ENCODE data around the gene TMA7B. TPM values are rescaled to one million over a fixed set of nuclear protein-coding genes. Genes with fewer than 3 reads are reported as not detected.

TMA7B gene
- total and polyA plus RNA-seq, 2 experiments from 2014 or later = not detected

GRCh38 chr22:40002935-40003715, 42.9 kb downstream of the TMA7B start:
- H2AFZ ChIP-seq = no peak overlapping the region
- in situ Hi-C loops (cut with MboI) = no loop called here
- H3K36me3 ChIP-seq (ENCODE audit: low read depth) = no peaks in the 10 kb centered on the region
- H4K20me1 ChIP-seq (ENCODE audit: insufficient read depth) = no peaks in the 10 kb centered on the region
- no peak overlapping the region for H3K9ac ChIP-seq
- no peaks in the 10 kb centered on the region for H3K9me2 ChIP-seq (ENCODE audit: insufficient read depth)
- H3K4me3 ChIP-seq = no peak overlapping the region
- no peaks in the 10 kb centered on the region for H3K79me2 ChIP-seq (ENCODE audit: insufficient read depth)
- H3K27ac ChIP-seq = no peak overlapping the region
- no peaks in the 10 kb centered on the region for H3F3A ChIP-seq (ENCODE audit: insufficient read depth)
- peaks cover 20% of the 10 kb centered on the region for H3K27me3 ChIP-seq (replicated peaks; ENCODE audit: insufficient read depth)
- TF ChIP-seq EZH2 (IDR thresholded peaks at IDR 0.05; ENCODE audit: insufficient read depth, poor library complexity, severe bottlenecking) (no peak), EZH2phosphoT487 (IDR thresholded peaks at IDR 0.05; ENCODE audit: insufficient read depth, low read depth) (no peak)
- no peaks in the 10 kb centered on the region for H3K4me1 ChIP-seq (ENCODE audit: insufficient read depth)
- H3K4me2 ChIP-seq (ENCODE audit: unreplicated experiment) = no peak overlapping the region
- H3K9me3 ChIP-seq (ENCODE audit: low read depth) = no peaks in the 10 kb centered on the region
- no peak for DNase-seq
- WGBS, 2 experiments (ENCODE audit: low coverage in 1 of 2, low lambda C conversion rate in 2 of 2, missing lambda C conversion rate in 2 of 2) = 61 to 63% methylated on average over 5 to 6 of the region's 6 CpGs

GRCh38 chr22:40004836-40005235, 44.6 kb downstream of the TMA7B start:
- H3K79me2 ChIP-seq (ENCODE audit: insufficient read depth) = no peaks in the 10 kb centered on the region

DNA sequence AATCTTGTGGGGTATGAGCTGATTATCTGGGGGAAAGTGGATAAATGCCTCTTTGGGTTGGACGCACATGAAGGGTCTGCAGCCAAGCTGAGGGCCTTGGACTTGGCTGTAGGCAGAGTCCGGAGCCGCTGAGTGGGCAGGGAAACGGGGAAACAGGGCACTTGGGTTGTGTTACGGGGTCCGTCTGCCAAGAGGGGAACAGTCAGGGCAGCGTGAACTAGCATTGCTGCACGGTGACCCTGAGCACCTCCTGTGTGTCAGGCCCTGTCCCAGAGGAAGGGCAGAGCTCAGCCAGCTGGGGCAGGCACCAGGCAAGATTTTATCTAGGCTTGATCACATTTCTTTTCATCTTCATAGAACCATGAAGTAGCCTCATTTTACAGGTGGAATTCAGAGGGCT, 46.4 kb downstream of the TMA7B start:
- no peaks in the 10 kb centered on the region for H3F3A ChIP-seq (ENCODE audit: insufficient read depth)
- no peaks in the 10 kb centered on the region for H3K9me2 ChIP-seq (ENCODE audit: insufficient read depth)
- in situ Hi-C loops (cut with MboI) = no loop called here
- no peaks in the 10 kb centered on the region for H3K9me3 ChIP-seq (ENCODE audit: low read depth)
- no peak for TF ChIP-seq EZH2phosphoT487 (IDR thresholded peaks at IDR 0.05; ENCODE audit: insufficient read depth, low read depth)
- TF ChIP-seq EZH2 (IDR thresholded peaks at IDR 0.05; ENCODE audit: insufficient read depth, poor library complexity, severe bottlenecking) = no peak
- 86 to 87% methylated on average over 8 of the region's 8 CpGs for WGBS, 2 experiments (ENCODE audit: low coverage in 1 of 2, low lambda C conversion rate in 2 of 2, missing lambda C conversion rate in 2 of 2)
- H3K27me3 ChIP-seq (replicated peaks; ENCODE audit: insufficient read depth) = peaks cover 44% of the 10 kb centered on the region
- H4K20me1 ChIP-seq (ENCODE audit: insufficient read depth) = no peaks in the 10 kb centered on the region
- H3K4me1 ChIP-seq (ENCODE audit: insufficient read depth) = no peaks in the 10 kb centered on the region
- H3K4me2 ChIP-seq (ENCODE audit: unreplicated experiment) = no peak overlapping the region
- H2AFZ ChIP-seq = no peak overlapping the region
- no peak overlapping the region for H3K9ac ChIP-seq
- H3K36me3 ChIP-seq (ENCODE audit: low read depth) = no peaks in the 10 kb centered on the region
- no peak overlapping the region for H3K27ac ChIP-seq
- no peak overlapping the region for H3K4me3 ChIP-seq
- no peaks in the 10 kb centered on the region for H3K79me2 ChIP-seq (ENCODE audit: insufficient read depth)
- no peak for DNase-seq

More at GRCh38 chr22:40004836-40005235, 44.6 kb downstream of the TMA7B start:
- H3K9ac ChIP-seq = no peak overlapping the region
- no peak overlapping the region for H2AFZ ChIP-seq
- no peaks in the 10 kb centered on the region for H4K20me1 ChIP-seq (ENCODE audit: insufficient read depth)
- H3K4me1 ChIP-seq (ENCODE audit: insufficient read depth) = no peaks in the 10 kb centered on the region
- H3K4me2 ChIP-seq (ENCODE audit: unreplicated experiment) = no peak overlapping the region
- 45 to 49% methylated on average over 6 of the region's 6 CpGs for WGBS, 2 experiments (ENCODE audit: low coverage in 1 of 2, low lambda C conversion rate in 2 of 2, missing lambda C conversion rate in 2 of 2)
- no peak overlapping the region for H3K27ac ChIP-seq
- in situ Hi-C loops (cut with MboI) = no loop called here
- H3K27me3 ChIP-seq (replicated peaks; ENCODE audit: insufficient read depth) = peaks cover 34% of the 10 kb centered on the region
- no peaks in the 10 kb centered on the region for H3K36me3 ChIP-seq (ENCODE audit: low read depth)
- no peaks in the 10 kb centered on the region for H3K9me2 ChIP-seq (ENCODE audit: insufficient read depth)
- no peak overlapping the region for H3K4me3 ChIP-seq
- DNase-seq = no peak
- H3K9me3 ChIP-seq (ENCODE audit: low read depth) = no peaks in the 10 kb centered on the region
- no peak for TF ChIP-seq EZH2 (IDR thresholded peaks at IDR 0.05; ENCODE audit: insufficient read depth, poor library complexity, severe bottlenecking)
- TF ChIP-seq EZH2phosphoT487 (IDR thresholded peaks at IDR 0.05; ENCODE audit: insufficient read depth, low read depth) = no peak
- no peaks in the 10 kb centered on the region for H3F3A ChIP-seq (ENCODE audit: insufficient read depth)

DNA sequence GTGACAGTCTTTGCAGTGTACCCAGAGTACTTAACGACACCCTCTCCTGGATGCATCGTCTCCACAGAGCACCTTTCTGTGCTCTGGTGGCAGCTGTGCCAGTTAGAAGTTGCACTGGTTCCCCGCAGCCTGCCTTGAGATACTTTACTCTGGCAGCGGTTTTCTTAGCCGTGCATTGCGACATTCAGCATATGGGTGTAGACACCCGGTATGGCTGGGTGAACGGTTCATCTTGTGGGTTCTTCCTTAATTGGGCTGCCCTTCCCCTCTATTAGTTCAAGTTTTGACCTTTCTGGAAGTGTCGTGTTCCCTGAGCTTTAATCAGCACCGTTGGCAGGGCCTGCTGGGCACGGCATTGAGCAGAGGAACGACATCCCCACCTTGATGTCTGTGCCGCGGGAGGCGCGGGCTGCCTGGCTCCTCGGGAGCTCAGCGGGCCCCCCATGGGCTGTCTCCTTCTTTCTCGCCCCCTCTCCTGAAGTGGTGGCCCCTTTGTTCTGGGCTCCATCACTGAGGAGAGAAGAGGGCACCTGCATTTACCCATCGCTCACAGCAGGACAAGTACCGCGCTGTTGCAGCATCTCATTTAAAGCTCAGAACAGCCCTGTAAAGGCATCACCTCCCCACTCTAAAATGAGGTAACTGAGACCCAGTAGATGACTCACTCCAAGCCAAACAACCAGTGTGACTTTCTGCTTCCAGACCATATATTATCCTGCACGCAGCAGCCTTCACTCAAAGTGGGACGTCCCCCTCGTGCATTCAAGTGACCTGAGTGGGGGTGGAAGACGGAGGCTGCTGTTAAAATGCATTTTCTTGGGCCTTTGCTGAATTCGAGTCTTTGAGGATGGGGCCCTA, 47.9 kb downstream of the TMA7B start:
- Histone ChIP-seq H3K4me2 (ENCODE audit: unreplicated experiment) (no peak overlapping the region), H4K20me1 (ENCODE audit: insufficient read depth) (no peaks in the 10 kb centered on the region), H3F3A (ENCODE audit: insufficient read depth) (no peaks in the 10 kb centered on the region), H3K79me2 (ENCODE audit: insufficient read depth) (no peaks in the 10 kb centered on the region), H3K4me3 (no peak overlapping the region), H3K27ac (no peak overlapping the region), H2AFZ (no peak overlapping the region), H3K9me2 (ENCODE audit: insufficient read depth) (no peaks in the 10 kb centered on the region), H3K9ac (no peak overlapping the region), H3K9me3 (ENCODE audit: low read depth) (no peaks in the 10 kb centered on the region), H3K36me3 (ENCODE audit: low read depth) (no peaks in the 10 kb centered on the region), H3K4me1 (ENCODE audit: insufficient read depth) (no peaks in the 10 kb centered on the region), H3K27me3 (replicated peaks; ENCODE audit: insufficient read depth) (peaks cover 47% of the 10 kb centered on the region)
- TF ChIP-seq EZH2phosphoT487 (IDR thresholded peaks at IDR 0.05; ENCODE audit: insufficient read depth, low read depth) (no peak), EZH2 (IDR thresholded peaks at IDR 0.05; ENCODE audit: insufficient read depth, poor library complexity, severe bottlenecking) (no peak)
- no peak for DNase-seq
- in situ Hi-C loops (cut with MboI) = no loop called here
- 67% methylated on average over 27 of the region's 27 CpGs for WGBS, 2 experiments (ENCODE audit: low coverage in 1 of 2, low lambda C conversion rate in 2 of 2, missing lambda C conversion rate in 2 of 2)
